ENCODE results near the gene NPPB. TPM values are rescaled to one million over a fixed set of nuclear protein-coding genes. Genes with fewer than 3 reads are reported as not detected.

The NPPB gene
- 0.42 TPM in 1 of 5 replicates, not detected in the others for total RNA-seq (2022; extraction: Qiagen RNA extraction; ENCODE audit: low read depth)

DNA sequence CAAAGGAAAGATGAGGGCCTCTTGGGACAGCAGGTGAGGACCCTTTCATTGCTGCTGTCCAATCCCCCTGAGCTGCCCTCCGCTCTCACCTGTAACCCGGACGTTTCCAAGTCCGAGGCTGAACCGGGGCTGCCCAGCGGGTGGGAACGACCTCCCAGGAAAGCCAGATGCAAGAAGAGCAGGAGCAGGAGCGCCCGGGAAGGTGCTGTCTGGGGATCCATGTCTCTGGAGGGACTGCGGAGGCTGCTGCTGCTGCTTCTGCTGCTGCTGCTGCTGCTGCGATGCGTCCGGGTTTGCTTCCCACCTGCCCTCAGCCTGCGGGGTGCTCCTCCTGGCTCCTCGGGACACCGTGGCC is at the start of gene NPPB:
NPPB (minus strand) TSS at position 333 of the 355 bp plus-strand sequence; CDS start at position 221, 112 bp downstream.

DNA sequence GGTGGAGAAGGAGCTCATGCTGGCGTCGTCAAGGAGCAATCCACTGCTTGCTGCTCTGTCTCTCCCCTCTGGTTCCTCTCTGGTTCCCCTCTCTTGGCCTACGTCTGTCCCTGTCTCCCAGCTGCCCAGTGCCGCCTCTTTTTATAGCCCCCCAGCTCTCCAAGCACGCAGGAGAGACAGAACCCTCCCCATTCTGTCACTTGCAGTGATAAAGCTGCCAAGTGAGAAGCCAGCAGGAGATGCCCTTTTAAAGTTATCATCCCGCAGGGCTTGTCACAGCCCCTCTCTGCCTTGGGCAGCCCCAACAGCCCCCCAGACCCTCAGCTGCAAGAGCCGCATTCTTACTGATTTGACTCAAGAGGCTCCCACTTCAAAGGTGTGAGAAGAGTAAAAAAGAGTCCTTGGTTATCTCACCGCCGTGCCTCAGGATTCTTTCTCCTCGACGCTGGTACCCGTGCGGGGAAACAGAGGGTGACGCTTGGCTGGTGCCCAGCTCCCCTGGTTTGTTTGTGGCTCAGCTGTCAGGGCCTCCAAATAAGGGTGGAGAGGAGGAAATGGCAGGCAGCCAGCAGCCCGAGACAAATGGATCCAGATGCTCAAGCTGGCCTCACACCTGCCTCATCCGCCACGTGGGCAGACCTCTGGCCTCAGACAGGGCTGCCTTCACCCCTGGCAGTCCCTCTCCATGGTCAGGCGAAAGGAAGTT is 10.9 kb downstream of the NPPB start, which contains the start of gene NPPA:
NPPA (minus strand) TSS at position 117 of the 706 bp plus-strand sequence; CDS start at position 18, 99 bp downstream.

Other genes with a start within 250 kb of the NPPB start
- 6.1 to 12.5 TPM (median 9.1 TPM) in 5 replicates for gene FBXO2, start 204.5 kb downstream of the NPPB start, total RNA-seq (2022; extraction: Qiagen RNA extraction; ENCODE audit: low read depth)
- 12.5 to 19.6 TPM (median 17.2 TPM) in 5 replicates for gene FBXO44, start 204.1 kb downstream of the NPPB start, total RNA-seq (2022; extraction: Qiagen RNA extraction; ENCODE audit: low read depth)
- gene FBXO6, start 194.7 kb downstream of the NPPB start, total RNA-seq (2022; extraction: Qiagen RNA extraction; ENCODE audit: low read depth): 4.6 to 9.7 TPM (median 8.2 TPM) in 5 replicates
- 41.8 to 55.4 TPM (median 48.4 TPM) in 5 replicates for gene MAD2L2, start 177.8 kb downstream of the NPPB start, total RNA-seq (2022; extraction: Qiagen RNA extraction; ENCODE audit: low read depth)
- 0.05 to 0.13 TPM (median 0.06 TPM) in 5 replicates for gene DRAXIN, start 167.2 kb downstream of the NPPB start, total RNA-seq (2022; extraction: Qiagen RNA extraction; ENCODE audit: low read depth)
- gene AGTRAP, start 122.8 kb downstream of the NPPB start, total RNA-seq (2022; extraction: Qiagen RNA extraction; ENCODE audit: low read depth): 62.1 to 107 TPM (median 99.1 TPM) in 5 replicates
- not detected in 5 replicates for gene C1orf167, start 96.8 kb downstream of the NPPB start, total RNA-seq (2022; extraction: Qiagen RNA extraction; ENCODE audit: low read depth)
- gene MTHFR, start 53.0 kb downstream of the NPPB start, total RNA-seq (2022; extraction: Qiagen RNA extraction; ENCODE audit: low read depth): 3.7 to 5.5 TPM (median 4.8 TPM) in 5 replicates
- 4.5 to 7.3 TPM (median 6.2 TPM) in 5 replicates for gene CLCN6, start 52.8 kb downstream of the NPPB start, total RNA-seq (2022; extraction: Qiagen RNA extraction; ENCODE audit: low read depth)
- gene NPPA, start 11.2 kb downstream of the NPPB start, total RNA-seq (2022; extraction: Qiagen RNA extraction; ENCODE audit: low read depth): not detected in 5 replicates
- 24.5 to 50.7 TPM (median 48.7 TPM) in 5 replicates for gene KIAA2013, start 67.5 kb upstream of the NPPB start, total RNA-seq (2022; extraction: Qiagen RNA extraction; ENCODE audit: low read depth)
- 60.5 to 88.3 TPM (median 85.2 TPM) in 5 replicates for gene PLOD1, start 75.8 kb upstream of the NPPB start, total RNA-seq (2022; extraction: Qiagen RNA extraction; ENCODE audit: low read depth)
- gene MFN2, start 121.5 kb upstream of the NPPB start, total RNA-seq (2022; extraction: Qiagen RNA extraction; ENCODE audit: low read depth): 30.8 to 37.4 TPM (median 34.7 TPM) in 5 replicates
- 7.2 to 17.8 TPM (median 12.8 TPM) in 5 replicates for gene MIIP, start 160.6 kb upstream of the NPPB start, total RNA-seq (2022; extraction: Qiagen RNA extraction; ENCODE audit: low read depth)
- gene TNFRSF8, start 204.4 kb upstream of the NPPB start, total RNA-seq (2022; extraction: Qiagen RNA extraction; ENCODE audit: low read depth): 0.11 to 0.31 TPM (median 0.11 TPM) in 4 of 5 replicates, not detected in the other